Amygdala (tissue), 56 donors: ENCODE measurements around the gene ZNF552.
"Not testable (repeated sequence)": the region's sequence is repeated elsewhere in the genome, so short reads cannot be mapped to it uniquely, and the experiment has no call there.

Source experiments
- DNase-seq, 56 donors: peaks; one replicate each; lab custom pipeline; 2025; lab: John Stamatoyannopoulos, UW

The ZNF552 gene

DNA sequence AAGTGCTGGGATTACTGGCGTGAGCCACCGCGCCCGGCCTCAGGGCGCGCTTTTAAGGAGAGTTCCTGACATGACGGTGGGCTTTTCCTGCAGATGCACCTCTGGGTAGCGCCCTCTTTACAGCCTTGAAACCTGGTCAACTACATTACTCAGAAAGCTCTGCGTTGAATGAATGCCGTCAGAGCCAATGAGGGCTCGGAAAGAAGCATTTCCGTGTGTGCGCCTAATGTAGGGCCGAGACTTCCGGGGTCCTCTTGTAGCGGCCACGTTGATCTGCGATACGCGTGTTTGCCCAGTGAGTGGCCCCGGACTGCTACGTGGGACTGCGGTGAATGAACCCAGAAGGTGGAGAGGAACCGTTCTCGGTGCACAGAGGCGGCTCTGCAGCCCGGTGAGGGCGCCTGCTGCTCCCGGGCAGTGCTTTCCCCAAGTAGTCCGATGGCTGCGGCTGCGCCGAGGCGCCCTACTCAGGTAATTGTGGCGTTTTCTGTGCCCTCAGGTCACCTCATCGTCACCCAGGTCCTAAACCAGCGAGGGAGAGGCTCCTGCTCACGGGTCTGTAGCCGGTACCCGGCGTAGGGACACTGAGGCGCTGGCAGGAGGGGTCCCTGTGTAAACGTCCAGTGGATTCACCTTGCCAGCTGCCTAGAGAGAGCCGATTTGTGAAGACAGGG, 4.9 kb upstream of the ZNF552 start:
- DNase-seq, result peak; percentile 9 to 93 (median 72)

DNA sequence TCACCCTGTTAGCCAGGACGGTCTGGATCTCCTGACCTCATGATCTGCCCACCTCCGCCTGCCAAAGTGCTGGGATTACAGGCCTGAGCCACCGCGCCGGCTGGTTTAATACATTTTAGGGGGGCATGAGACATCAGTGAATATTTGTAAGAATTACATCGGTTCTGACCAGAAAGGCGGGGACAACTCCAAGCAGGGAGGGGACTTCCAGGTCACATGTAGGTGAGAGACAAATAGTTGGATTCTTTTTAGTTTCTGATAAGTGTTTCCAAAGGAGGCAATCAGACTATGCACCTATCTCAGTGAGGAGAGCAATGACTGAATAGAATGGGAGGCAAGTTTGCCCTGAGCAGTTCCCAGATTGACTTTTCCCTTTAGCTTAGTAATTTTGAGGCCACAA, 3.7 kb upstream of the ZNF552 start:
- DNase-seq, result no peak

DNA sequence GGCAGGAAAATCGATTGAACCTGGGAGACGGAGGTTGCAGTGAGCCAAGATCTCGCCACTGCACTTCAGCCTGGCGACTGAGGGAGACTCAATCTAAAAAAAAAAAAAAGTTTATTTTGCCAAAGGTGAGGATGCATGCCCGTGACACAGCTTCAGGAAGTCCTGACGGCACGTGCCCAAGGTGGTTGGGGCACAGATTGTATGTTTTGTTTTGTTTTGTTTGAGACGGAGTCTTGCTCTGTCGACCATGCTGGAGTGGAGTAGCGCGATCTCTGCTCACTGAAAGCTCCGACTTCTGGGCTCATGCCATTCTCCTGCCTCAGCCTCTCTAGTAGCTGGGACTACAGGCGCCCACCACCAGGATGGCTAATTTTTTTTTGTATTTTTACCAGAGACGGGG, 3.3 kb upstream of the ZNF552 start:
- DNase-seq, result no peak

DNA sequence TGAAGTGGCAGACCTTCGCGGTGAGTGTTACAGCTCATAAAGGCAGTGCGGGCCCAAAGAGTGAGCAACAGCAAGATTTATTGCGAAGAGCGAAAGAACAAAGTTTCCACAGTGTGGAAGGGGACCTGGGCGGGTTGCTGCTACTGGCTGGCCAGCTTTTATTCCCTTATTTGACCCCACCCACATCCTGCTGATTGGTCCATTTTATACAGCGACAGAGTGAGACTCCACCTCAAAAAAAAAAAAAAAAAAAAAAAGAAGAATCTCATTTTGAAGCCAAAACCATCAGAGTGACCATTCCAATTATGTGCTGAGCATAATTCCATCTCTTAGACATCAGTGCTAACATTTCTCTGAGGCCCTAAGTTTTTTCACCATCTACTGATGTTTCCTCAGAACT, 1.9 kb upstream of the ZNF552 start:
- DNase-seq, result no peak

DNA sequence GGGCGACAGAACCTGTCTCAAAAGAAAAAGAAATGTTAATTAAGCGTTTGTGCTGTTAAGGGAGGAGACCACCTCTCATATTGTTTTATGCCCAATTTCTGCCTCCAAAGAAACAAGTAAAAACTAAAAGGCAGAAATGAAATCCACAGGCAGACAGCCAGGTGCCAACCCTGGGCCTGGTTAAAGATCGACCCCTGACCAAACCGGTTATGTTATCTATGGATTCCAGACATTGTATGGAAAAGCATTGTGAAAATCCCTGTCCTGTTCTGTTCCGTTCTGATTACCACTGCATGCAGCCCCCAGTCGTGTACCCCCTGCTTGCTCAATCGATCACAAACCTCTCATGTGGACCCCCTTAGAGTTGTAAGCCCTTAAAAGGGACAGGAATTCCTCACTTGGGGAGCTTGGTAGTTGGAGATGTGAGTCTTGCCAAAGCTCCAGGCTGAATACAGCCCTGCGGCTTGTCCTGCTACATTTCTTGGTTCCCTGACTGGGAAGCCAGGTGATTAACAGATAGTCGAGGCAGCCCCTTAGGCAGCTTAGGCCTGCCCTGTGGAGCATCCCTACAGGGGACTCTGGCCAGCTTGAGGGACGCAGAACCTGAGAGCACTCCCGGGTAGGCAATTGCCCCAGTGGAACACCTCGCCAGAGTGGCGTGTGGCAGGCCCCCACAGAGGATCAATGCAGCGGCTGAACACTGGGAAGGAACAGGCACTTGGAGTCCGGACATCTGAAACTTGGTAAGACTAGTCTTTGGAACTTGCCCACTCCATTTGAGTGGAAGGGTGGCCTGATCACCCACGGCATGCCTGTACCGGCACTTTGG, 748 bp upstream of the ZNF552 start:
- no peak for DNase-seq

DNA sequence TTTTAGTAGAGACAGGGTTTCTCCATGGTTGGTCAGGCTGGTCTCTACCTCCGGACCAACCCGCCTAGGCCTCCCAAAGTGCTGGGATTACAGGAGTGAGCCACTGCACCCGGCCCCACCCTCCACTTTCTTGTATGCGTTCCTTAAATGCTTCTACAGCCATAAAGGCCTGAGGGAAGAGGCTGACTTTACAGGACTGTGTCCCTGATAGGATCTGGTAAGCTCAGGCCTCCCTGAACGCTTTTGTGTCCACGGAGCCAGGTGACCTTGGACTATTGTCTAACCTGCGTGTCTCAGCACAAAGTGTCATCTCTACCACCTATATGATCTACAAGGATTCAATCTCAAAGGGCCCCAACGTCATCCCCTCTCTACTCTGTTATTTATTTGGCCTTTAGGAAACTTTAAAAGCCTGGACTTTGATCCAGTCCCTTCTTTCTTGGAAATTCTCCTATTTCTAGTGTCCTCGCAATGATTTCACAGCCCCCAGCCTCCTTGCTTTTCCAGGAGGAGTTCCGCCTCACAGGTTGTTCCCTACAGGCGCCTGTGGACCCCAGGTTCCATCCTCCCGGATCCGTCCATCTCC, 701 bp downstream of the ZNF552 start:
- no peak for DNase-seq

DNA sequence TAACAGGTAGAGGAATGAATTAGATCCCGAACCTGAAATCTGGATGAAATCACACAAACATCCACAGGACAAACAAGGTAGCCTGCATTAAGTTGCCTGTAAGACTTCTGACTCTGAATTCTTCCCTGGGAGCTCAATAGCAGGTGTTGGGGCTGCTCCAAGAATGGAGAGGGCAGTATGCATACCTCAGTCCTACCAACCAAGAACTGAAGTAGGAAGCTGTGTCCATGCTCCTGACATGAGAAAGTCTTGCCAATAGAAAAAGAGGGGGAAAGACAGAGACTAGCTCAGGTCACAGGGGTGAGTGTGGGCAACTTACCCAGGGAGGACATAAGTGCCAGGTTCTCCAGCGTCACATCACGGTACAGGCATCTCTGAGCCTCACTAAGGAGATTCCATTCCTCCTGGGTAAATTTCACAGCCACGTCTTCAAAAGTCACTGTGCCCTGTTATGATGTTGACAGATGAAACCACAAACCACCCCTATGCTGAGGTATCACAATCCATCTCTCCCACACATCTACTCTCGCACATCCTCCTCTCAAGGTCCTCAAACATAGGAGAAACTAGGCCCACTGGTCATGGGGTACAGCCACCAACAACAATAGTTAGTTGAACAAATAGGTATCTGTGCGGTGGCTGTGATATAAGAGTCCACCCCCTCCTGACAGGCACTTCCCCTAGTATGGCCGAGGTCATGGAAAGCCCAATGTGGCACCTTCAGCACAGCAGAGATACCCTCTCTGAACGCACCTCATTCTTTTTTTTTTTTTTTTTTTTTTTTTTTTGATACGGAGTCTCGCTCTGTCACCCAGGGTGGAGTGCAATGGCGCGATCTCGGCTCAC, 1.5 kb downstream of the ZNF552 start:
- DNase-seq, result not testable (repeated sequence)

DNA sequence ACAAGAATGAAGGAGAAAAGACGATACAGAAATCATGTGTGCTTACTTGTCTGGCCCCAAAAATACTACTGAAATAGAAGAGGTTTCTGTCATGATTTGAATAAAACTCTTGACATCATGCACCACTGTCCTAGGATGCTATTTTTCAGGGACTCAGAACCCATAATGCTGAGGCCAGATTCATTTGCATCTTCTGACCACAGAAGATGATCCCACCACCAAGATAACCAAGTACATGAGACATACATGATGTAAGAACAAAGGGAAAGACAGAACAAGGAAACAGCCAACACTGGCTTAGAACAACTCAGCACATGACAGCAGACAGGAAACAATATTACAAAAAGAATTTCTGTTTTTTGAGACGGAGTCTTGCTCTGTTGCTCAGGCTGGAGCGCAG, 2.5 kb downstream of the ZNF552 start:
- DNase-seq, result no peak

DNA sequence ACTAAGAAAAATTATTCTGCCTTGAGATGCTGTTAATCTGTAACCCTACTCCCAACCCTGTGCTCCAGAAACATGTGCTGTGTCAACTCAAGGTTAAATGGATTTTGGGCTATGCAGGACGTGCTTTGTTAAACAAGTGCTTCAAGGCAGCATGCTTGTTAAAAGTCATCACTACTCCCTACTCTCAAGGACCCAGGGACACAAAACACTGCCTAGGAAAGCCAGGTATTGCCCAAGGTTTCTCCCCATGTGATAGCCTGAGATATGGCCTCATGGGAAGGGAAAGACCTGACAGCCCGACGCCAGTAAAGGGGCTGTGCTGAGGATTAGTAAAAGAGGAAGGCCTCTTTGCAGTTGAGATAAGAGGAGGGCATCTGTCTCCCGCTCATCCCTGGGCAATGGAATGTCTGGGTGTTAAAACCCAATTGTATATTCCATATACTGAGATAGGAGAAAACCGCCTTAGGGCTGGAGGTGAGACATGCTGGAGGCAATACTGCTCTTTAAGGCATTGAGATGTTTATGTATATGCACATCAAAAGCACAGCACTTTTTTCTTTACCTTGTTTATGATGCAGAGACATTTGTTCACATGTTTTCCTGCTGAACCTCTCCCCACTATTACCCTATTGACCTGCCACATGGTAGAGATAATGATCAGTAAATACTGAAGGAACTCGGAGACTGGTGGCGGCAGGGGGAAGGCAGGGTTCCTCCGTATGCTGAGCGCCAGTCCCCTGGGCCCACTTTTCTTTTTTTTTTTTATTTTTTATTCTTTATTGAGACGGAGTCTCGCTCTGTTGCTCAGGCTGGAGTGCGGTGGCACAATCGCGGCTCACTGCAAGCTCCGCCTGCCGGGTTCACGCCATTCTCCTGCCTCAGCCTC, 4.1 kb downstream of the ZNF552 start:
- not testable (repeated sequence) for DNase-seq

DNA sequence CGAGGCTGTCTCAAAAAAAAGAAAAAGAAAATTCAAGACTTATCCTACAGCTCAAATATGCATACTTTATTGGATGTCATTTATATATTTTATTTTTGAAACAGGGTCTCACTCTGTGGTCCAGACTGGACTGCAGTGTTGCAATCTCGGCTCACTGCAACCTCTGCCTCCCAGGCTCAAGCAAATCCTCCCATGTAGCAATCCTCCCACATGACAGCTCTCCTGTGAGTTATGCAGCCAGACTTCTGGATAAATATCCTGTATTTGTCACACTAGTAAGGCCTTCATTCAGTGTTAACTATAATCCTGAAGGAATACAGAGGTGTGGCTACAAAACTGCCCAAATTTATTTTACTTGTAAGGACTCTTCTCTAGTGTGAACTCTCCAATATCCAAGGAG, 7.2 kb downstream of the ZNF552 start:
- no peak for DNase-seq

DNA sequence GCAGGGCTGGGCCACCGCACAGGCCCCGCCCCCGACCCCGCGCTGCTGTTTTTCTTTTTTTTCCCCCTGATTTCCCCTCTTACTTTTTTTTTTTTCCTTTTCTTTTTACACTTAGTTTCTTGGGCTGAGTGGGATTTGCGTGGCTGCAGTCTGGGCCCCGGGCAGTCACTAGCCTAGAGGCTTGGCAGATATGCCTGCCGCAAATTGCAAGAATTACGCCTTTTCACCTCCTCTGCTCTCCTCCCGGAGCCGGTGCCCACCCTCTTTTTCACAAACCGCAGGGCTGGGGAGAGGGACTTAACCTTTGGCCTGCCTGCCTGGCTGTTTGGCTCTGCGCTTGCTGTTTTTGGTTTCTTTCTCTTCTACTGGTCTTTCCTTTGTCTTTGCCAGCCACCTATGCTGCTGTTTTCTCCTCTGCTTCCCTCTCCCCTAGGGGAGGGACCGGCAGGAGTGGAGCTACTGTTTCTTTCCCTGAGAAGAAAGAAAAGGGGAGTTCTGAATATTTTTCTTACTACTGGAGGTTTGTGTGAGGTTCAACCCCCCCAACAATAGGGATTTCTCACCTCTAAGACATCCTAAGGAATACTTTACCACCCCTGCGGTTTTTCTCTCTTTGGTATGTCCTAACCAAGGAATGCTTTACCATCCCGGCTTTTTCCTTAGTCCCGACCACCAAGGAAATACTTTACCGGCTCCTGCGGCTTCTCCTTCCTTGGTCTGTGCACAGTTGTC, 11.0 kb downstream of the ZNF552 start:
- DNase-seq, result peak in 9 of 56 donors; percentile 1 to 17 (median 6)

DNA sequence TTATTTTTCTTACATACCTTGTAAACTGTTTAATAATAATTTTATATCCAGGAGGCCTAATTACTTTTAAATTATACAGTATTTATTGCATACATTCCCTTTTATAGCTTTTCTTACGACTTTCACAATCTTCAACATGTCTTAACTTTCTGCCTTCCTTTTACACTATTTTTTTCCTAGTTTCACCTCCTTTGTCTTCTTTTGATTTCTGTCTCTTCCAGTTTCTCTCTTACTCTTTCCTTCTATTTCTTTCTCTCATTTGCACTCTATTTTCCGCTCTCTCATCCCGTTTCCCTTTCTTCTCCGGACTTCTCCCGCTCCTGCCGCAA, 11.5 kb downstream of the ZNF552 start:
- DNase-seq, result no peak

DNA sequence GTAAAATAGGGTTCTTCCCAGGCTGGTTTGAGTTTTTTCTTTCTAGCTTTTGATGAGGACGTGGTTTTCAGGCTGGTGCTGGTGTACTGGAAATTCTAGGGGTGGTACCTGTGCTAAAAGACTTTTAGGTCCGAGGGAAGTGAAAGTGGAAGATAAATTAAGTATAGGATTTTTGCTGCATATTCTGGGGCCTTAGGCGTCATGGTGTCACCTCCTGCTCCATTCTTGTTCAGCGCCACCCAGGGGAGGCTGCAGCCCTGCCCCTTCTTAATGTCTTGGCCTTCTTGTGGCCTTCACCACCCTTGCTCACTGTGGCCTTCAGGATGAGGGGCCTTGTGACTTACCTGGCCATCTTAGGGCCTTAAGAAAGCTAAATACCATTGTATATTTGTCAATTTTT, 12.4 kb downstream of the ZNF552 start:
- DNase-seq, result no peak

DNA sequence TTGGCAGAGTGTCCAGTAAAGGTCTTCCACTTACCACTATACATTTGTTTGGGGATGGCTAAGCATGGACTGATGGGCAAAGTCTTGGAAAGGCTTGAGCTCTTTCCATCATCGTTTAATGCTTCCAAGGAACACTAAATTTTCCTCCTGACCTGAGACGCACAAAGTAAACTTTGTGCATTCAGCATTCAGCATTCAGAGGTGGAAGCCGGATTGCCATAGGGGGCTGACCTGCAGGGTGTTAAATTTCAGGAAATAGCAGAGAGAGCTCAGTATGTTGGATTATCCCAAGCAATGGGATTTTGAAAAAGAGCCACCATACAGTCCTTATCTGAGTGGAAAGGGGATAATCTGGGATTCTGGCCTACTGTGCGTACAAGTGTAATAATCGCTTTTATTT, 14.0 kb downstream of the ZNF552 start:
- no peak for DNase-seq

DNA sequence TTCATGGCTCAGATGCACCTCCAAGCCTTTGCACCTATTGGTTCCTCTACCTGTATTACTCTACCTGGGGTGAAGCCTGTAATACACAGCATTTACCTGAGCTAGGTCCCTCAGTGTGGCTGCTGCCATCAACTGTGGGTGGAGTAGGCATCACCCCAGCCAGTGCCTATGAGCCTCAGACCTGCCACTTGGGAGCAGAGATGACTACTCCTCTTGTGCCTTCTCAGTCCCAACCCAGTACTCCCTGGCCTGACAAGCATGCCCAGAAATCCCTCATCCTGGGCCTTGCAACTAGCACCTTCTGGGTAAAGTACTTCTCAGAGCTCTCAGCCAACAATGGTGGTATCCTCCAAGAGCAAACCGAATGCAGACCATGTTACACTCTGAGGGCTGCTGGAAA, 18.1 kb downstream of the ZNF552 start:
- DNase-seq, result not testable (repeated sequence)

DNA sequence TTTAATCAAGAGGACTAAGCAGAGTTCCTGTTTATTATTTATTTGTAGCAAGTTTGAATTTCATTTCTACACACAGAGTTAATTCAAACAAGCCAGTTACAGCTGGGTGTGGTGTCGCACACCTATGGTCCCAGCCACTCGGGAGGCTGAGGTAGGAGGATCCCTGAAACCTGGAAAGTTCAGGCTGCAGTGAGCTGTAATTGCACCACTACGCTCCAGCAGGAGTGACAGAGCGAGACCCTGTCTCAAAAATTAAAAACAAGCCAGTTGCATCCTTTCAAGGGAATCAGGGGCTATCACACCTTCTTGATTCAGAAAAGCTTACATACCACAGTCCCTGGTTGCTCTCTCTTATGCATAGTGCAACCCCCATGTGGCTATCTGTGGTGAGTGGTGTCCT, 25.4 kb downstream of the ZNF552 start:
- no peak for DNase-seq

DNA sequence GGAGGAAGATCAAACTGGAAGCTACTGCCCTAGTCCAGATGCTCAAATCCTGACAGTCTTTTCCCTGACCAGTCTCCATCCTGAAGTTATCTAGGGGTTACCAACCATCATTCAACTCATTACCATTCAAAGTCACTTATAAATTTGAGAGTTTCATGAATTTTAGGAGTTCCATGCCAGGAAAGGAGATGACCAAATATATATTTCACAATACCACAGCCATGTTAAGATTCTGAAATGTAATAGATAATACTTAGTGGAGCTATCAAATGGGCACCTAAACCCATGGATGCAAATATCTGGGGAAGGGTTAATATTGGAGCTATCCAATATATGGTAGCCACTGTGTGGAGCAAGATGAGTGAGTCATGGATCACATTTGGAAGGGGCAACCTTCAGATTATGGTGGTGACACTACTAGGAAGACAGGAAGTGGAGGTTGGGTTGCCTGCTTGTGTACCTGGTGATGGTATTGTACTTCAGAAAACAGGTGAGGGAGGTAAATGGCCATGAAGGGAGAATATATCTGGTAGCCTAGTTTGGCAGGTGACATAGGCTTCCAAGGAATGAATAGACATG, 26.5 kb downstream of the ZNF552 start:
- DNase-seq, result no peak

DNA sequence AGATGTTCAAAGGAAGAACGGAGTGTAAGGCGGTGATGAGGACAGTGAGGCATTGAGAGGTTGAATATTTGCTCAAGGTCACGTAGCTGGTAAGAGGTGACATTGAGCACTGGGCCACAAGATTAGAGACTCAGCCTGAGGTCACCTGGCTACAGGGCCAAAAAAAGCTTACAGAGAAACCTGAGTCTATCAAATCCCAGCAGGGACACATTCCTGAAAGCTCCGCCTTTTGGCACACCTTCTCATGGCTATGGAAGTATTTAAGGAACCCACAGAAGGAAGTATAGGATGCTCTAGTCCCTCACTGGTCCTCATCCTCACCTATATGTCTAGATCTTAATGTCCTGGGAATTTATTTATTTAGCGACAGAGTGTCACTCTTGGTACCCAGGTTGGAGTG, 27.8 kb downstream of the ZNF552 start:
- no peak for DNase-seq

DNA sequence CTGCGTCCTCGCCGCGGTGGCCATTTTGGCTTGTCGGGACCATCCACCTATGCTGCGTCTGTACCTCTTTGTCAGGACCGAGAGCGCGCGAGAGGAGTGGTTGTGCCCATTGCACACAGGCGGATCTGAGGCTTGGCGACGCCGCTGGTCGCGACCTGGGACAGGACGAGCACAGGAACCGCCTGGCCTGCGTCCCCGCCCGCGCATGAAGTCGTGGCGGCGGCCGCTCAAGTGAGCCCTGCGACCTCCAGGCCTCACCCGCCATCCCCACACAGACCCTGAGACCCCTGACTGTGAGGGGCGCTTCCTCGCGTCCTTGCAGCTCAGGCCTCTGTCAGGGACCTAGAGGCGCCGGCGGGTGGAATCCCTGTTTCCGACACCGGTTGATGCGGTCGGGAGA, 28.4 kb downstream of the ZNF552 start:
- DNase-seq, result no peak
